G401 (cell line): ENCODE results near the gene DCTPP1. TPM values are rescaled to one million over a fixed set of nuclear protein-coding genes. Genes with fewer than 3 reads are reported as not detected.
A peak's percentile ranks its signal among the peaks of the same experiment; 100 is the strongest.
"Not testable (repeated sequence)": the region's sequence is repeated elsewhere in the genome, so short reads cannot be mapped to it uniquely, and the experiment has no call there.

Experiments
- DNase-seq: peaks from one replicate; pipeline ENCODE4 v3.0.0-alpha.2; 2015; ENCODE audit warnings: low spot score
- in situ Hi-C: cut with HindIII; loops from 2 replicates; pipeline ENCODE4 v1.10.0; 2016; ENCODE audit warnings: low sequenced_read_pairs, mixed read lengths
- total RNA-seq: library from RNA; depleted of rRNA; stranded (reverse); fragments of >200 nt; shearing (Covaris generic); gene quantifications from 2 replicates; pipeline ENCODE4 v1.2.3, GENCODE V29; 2014

The DCTPP1 gene
- total RNA-seq, 1 experiment from 2014 or later = 92.0 TPM

DNA sequence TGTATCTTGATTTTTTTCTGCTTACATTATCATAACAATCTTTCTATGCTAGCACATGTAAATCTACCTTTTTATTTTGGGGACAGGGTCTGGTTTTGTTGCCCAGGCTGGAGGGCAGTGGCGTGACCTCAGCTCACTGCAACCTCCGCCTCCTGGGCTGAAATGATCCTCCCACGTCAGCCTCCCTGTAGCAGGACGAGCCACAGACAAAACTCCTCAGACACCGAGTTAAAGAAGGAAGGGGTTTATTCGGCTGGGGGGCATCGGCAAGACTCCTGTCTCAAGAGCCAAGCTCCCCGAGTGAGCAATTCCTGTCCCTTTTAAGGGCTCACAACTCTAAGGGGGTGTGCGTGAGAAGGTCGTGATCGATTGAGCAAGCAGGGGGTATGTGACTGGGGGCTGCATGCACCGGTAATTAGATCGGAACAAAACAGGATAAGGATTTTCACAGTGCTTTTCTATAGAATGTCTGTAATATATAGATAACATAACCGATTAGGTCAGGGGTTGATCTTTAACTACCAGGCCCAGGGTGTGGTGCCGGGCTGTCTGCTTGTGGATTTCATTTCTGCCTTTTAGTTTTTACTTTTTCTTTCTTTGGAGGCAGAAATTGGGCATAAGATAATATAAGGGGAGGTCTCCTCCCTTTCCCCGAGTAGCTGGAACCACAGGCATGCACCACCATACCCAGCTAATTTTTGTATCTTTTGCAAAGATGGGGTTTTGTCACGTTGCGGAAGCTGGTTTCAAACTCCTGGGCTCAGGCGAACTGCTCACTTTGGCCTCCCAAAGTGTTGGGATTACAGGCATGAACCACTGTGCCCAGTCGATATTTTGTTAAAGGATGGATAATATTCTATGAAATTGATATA, 23.1 kb upstream of the DCTPP1 start:
- in situ Hi-C loops, DNase-seq: not testable (repeated sequence)

DNA sequence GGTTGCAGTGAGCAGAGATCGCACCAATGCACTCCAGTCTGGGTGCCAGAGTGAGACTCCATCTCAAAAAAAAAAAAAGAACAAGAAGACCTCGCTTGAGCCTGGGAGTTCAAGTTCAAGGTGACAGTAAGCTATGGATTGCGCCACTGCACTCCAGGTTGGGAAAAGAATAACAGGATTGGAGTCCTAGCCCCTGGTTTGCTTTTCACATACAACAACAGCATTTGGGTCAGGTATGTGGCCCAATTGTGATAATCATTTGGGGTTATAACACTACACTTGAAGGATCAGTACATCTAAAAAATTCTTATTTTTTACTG, 19.2 kb upstream of the DCTPP1 start:
- DNase-seq = no peak
- in situ Hi-C loops = no loop called here

GRCh38 chr16:30447512-30448226, 17.8 kb upstream of the DCTPP1 start:
- in situ Hi-C loops = no loop called here
- no peak for DNase-seq

GRCh38 chr16:30446203-30446595, 16.4 kb upstream of the DCTPP1 start:
- in situ Hi-C loops = no loop called here
- DNase-seq = no peak

GRCh38 chr16:30445408-30446202, 15.8 kb upstream of the DCTPP1 start, which contains the start of gene SEPHS2:
Gene SEPHS2 (minus strand): TSS chr16:30445874. CDS start chr16:30445727, 147 bp downstream.
- in situ Hi-C loops = no loop called here

GRCh38 chr16:30445149-30445407, 15.2 kb upstream of the DCTPP1 start:
- in situ Hi-C loops = no loop called here
- DNase-seq = no peak

More at GRCh38 chr16:30445408-30446202, 15.8 kb upstream of the DCTPP1 start, which contains the start of gene SEPHS2:
- DNase-seq = peak; percentile 98

DNA sequence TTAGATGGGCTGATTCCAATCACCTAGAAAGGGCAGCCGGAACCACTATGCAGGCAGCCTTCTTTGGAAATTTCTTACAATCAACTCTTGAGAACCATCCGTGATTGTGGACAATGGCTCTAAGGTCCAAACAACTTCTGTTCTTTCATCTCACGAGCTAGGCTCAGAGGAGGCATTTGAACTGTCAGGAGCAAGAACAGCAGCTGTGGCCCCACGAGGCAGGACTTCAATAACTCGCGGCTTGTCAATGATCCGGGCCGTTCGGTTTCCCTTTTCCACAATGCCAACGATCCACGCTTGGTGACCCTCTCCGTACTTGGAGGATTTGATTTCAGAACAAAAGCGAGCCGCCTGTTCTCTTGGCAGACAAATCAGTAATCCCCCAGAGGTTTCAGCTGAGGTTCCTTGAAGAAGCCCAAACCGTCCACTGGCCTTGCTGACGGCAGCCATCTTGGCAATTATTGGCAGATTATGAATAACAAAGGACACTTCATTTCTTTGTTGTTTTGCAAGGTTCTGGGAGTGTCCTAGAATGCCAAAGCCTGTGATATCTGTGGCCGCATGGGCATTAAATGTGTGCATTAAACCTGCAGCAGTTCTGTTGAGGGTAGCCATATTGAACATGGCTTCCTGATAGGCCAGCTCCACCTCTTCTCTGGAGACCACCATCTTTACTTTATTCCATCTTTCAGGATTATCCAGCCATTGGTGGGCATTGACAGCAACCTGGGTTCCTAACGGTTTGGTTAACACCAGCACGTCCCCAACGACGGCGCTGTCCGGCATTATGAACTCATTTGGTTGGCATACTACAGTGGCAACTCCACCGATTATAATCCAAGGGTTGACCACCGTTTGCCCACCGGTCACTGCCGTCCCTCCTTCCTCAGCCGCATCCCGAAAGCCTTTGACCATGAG, 14.7 kb upstream of the DCTPP1 start:
- in situ Hi-C loops = no loop called here
- DNase-seq = no peak

DNA sequence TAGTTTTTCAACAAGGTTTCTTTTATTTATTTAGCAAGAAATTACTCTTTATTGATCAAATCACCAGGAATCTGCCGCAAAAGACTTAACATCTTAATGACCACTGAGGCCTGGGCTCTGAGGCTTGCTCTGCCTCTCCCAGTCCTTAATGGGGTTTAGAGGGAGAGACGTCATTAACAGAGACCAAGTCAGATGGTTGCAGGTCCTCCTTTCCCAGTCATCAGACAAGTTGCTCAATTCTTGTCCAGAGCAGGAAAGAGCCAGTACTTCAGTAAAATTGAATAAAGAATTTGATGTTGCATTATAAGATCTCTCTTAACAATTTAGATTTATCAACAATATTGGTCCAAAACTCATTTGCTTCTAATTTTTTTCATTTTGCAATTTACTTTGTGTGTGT, 13.8 kb upstream of the DCTPP1 start:
- no peak for DNase-seq
- in situ Hi-C loops = no loop called here

DNA sequence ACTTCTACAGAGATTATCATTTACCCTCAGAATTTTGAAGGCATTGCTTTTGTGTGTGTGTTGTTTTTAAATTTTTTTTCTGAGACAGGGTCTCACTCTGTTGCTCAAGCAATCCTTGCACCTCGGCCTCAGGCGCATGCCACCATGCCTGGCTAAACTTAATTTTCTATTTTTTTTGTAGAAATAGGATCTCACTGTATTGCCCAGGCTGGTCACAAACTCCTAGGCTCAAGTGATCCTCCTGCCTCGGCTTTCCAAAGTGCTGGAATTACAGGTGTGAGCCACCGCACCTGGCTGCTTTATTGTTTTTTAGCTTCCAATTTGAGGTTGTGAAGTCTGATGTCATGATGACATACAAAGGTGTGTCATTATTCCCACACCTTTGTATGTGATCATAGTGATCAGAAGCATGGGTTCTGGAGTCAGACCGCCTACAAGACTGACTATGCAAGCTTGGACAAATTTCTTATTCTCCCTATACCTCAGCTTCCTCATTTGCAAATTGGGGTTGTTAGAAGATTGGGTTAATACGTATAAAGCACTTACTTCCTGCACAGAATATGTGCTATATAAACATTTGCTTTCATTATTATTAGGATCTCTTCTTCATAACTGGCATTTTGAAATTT, 10.0 kb upstream of the DCTPP1 start:
- in situ Hi-C loops = no loop called here
- DNase-seq = no peak

DNA sequence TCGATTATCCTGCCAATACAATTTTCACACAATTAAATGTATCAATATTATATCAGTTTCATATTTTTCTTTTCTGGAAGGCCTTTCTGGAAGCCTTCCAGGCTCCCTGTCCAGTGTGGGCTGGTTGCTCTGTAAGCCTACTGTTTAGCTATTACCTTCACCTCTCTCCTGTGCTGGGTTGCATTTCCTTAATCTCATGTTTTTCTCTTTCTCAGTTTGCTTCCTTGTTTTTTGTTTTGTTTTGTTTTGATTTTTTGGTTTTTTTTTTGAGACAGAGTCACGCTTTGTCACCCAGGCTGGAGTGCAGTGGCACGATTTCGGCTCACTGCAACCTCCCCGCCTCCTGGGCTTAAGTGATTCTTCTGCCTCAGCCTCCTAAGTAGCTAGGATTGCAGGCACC, 9.0 kb upstream of the DCTPP1 start:
- DNase-seq = no peak
- in situ Hi-C loops = no loop called here

- in situ Hi-C loops = no loop called here
- no peak for DNase-seq
Observed at GRCh38 chr16:30437511-30438046, 7.7 kb upstream of the DCTPP1 start.

GRCh38 chr16:30434852-30435251, 5.0 kb upstream of the DCTPP1 start:
- DNase-seq = no peak
- in situ Hi-C loops = no loop called here

DNA sequence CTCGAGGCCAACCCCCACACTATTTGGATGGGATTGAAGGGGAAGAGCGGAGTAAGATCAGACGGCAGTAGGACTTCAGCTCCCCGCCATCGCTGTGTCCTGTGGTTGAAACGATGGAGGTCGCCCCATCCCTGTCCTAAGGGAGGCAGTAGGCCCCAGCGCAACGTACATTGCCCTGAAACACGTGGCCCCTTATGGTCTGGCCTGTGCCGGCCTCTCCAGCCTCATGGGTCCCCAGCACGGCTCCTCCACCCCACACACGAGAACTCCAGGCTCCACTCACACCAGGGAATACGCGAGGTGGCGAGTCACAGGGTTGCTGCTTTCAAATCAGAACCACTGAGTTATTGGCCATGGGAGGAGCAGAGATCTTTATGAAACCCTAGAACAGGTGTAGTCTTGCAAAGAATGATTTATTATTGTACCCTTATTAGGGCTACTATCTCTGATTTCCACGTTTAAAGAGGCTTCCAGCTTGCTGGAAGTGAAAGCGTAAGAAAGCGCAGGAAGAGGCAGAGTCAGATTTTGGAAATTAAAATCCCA, 669 bp upstream of the DCTPP1 start:
- in situ Hi-C loops = no loop called here
- DNase-seq = no peak

DNA sequence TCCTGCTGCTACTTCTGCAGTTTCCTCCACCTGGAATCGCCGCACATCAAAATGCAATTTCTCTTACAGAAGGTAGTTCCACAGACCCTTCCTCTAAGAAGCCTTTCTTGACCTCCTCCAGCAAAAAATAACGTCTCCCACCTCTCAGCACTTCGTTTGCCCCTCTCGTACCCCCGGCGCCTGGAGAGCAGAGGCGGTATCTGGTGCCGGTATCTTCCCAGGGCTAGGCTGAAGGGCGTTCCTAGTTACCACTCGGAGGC, 482 bp downstream of the DCTPP1 start:
- no peak for DNase-seq
- in situ Hi-C loops = no loop called here

DNA sequence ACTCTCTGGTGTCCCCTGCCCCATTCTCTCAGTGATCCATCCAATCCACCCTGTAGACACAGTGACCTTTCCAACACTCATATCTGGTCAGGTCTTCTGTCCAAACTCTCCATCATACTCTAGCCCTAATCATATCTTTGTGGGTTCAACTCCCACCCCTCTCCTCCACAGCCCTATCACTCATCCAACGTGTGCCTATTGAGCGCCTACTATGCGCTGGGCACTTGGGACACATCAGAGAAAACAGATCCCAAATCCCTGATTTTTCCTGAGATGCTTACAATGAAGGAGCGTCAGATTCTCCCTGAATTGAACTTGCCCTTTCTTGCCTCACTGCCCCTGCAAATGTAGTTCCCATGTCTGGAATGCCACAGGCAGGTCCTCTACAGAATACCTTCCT, 1.8 kb downstream of the DCTPP1 start:
- in situ Hi-C loops = no loop called here
- DNase-seq = no peak

- in situ Hi-C loops = loop anchor here (25.0 kb wide), 1 partner anchor 216 kb away; no protein-coding TSS in a partner anchor
- no peak for DNase-seq
Observed at GRCh38 chr16:30421010-30421409, 8.8 kb downstream of the DCTPP1 start.

DNA sequence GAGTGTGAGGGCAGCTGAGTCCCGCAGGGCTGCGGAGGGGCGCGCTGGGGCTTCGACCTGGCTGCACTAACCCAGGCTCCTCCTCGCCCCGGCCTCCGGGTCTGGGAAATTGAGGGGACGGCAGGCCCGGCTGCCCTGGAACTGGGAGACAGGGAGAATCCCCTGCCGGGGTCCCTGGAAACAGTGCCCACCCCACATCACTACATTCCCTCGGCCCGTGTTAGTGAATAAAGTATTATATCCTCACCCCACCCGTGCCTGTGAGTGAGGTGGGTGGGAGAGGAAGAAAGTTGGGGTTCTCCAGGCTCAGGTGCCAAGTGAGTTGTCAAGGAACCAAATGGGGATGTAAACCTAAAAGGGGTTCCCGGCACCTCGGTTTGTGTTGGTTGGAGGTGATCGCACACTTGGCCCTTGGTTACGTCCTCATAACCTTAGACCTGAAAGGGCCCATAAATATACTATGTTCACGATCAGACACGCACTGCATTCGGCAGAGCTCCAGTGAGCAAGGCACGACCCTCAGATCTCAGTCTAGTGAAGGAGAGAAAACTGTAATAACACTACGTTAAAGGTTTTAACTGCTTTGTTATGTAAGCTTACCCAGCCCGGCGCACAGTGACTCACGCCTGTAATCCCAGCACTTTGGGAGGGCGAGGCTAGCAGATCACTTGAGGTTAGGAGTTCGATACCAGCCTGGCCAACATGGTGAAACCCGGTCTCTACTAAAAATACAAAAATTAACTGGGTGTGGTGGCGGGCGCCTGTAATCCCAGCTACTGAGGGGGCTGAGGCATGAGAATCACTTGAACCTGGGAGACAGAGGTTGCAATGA, 11.3 kb downstream of the DCTPP1 start:
- DNase-seq = no peak
- in situ Hi-C loops = loop anchor here (25.0 kb wide), 1 partner anchor 219 kb away; no protein-coding TSS in a partner anchor
